GM10266 (cell line): ENCODE measurements around the gene THRB.
"Not testable (repeated sequence)": the region's sequence is repeated elsewhere in the genome, so short reads cannot be mapped to it uniquely, and the experiment has no call there.

Experiments
- DNase-seq: peaks from one replicate; pipeline ENCODE4 v3.0.0; 2012; ENCODE audit errors: extremely low spot score
- CTCF ChIP-seq: IDR thresholded peaks from 2 replicates; pipeline ENCODE4 v1.5.1; 2012; ENCODE audit warnings: mild to moderate bottlenecking, low read depth; ENCODE audit not compliant: control insufficient read depth, insufficient read depth; ENCODE audit errors: missing control alignments

THRB gene

DNA sequence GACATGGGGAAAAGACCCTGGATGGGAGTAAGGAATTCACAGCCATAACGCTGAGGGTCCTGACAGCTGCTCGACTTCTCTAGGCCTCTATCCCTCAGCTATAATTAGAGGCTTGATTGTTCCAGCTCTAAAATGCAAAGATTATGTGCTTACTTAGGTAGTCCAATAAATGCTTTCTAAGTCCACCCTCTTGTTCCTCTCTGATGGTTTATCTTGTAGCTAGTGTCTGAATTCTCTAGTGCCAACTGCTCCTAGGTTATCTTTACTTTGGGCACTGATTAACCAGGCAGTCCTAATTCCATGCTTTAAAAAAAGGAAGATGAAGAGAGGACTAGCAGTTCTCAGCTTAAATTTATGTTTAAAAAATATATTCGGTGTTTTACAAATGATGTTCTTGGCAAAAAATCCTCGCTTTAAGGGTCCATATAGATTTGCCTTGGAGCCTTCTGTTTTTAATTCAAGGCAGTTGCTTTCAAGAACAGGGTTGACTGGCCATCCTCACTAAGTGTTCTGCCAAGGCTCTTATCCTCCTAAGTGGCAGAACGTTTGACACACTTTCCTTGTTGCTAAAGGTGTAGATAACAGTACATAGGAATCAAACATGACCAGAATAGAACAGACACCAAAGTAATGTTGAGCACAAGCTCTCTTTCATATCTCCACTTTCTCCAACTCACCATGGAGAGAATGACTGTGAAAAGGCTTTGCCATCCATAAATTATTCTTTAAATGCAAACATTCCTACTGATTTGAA lies 60.6 kb downstream of the THRB start:
- TF ChIP-seq CTCF = no peak
- no peak for DNase-seq

DNA sequence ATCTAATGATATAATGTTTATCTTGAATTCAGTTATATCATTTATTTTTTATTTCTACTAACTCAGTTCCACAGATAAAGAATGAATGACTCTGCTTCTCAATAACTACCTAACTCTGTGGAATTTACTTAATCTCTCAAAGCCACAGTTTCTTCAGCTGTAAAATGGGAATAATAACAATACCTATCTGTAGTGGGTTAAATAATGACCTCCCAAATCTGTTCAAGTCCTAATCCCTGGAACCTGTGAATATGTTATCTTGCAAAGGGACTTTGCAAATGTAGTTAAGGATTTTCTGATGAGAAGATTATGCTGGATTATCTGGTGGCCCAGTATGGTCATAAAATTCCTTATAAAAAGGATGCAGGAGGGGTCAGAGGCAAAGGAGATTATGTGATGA lies 61.7 kb downstream of the THRB start:
- DNase-seq = no peak
- TF ChIP-seq CTCF = no peak

GRCh38 chr3:24428481-24428880 lies 66.2 kb downstream of the THRB start:
- no peak for TF ChIP-seq CTCF

DNA sequence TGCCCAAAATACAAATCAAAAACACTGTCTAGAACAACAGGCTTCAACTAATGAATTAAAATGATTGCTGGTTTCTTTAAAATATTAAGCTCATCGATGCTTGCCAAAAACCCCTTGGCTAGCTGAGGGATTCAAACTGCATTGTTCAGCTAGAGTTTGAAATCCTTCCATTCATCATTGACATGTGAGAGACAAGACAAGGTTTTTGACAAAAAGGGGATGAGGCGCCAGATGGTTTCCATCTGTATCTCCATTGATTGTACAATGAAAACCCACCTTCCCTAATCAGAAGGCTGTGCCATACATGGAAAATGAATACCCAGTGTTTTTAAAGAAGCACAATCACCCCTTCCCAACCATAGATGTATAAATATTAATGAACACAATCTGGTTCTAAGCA lies 67.8 kb downstream of the THRB start:
- no peak for TF ChIP-seq CTCF
- DNase-seq = no peak

More at GRCh38 chr3:24428481-24428880, 66.2 kb downstream of the THRB start:
- DNase-seq = no peak

GRCh38 chr3:24420829-24421228 lies 73.8 kb downstream of the THRB start:
- DNase-seq = not testable (repeated sequence)

GRCh38 chr3:24420224-24420623 lies 74.4 kb downstream of the THRB start:
- no peak for DNase-seq
- TF ChIP-seq CTCF = no peak

- DNase-seq = no peak
- TF ChIP-seq CTCF = no peak
Measured at GRCh38 chr3:24419067-24419791, 75.4 kb downstream of the THRB start.

GRCh38 chr3:24417730-24418129 lies 76.9 kb downstream of the THRB start:
- DNase-seq = no peak
- TF ChIP-seq CTCF = no peak
